Activated CD4-positive, alpha-beta T cell treated with anti-CD3 and anti-CD28 coated beads for 1 hour (primary cell): ENCODE results near the gene SLC2A11.
"Not testable (repeated sequence)": the region's sequence is repeated elsewhere in the genome, so short reads cannot be mapped to it uniquely, and the experiment has no call there.

Source experiments
- DNase-seq: peaks from one replicate; pipeline ENCODE4 v3.0.0-alpha.2; 2020

Gene SLC2A11

GRCh38 chr22:23910496-23911190 is 53.0 kb downstream of the SLC2A11 start:
- DNase-seq: no peak

DNA sequence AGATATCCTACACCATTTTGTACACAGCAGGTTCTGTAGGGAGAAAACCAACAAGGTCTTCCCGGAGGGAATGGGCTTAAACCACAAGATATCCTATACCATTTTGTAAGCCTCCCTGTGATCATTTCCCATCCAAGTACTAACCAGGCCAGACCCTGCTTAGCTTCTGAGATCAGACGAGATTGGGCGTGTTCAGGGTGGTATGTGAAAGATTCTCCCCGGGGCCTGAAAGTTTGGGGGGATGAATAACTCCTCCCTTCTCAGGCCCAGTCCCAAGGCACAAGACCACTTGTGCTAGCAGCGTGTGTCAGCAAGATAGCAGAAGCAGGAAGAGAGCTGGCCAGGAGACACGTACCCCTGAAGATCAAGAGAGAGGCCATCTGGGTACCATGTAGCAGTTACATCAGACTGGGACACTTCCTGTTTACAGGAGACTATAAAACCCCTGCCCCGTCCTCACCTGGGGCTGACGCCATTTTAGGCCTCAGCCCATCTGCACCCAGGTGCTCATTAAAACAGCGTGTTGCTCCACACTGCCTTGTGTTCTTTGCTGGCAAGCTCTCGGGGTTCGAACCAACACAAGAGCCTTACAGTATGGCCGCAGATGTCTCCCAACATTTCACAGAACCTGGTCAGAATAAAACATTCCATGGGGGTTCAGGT is 53.8 kb downstream of the SLC2A11 start:
- no peak for DNase-seq

- DNase-seq: no peak
Measured at GRCh38 chr22:23912293-23912903, 54.7 kb downstream of the SLC2A11 start.

DNA sequence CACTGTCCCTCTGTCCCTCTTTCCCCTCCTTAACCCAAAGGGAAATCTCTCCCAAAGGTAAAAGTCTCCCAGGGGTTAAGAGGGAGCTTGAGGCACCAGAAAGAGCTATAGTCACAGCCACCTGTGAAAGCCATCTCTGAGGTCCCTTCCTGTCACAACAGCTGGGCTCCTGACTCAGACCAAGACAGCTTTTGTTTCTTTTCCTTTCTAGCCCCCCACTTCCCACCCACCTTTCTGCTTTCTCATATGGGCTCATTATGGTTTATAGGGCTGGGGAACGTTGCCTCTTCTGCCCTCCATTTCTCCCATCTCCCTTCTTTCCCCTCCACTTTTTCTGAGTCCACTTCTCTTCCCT is 55.6 kb downstream of the SLC2A11 start:
- DNase-seq: no peak

DNA sequence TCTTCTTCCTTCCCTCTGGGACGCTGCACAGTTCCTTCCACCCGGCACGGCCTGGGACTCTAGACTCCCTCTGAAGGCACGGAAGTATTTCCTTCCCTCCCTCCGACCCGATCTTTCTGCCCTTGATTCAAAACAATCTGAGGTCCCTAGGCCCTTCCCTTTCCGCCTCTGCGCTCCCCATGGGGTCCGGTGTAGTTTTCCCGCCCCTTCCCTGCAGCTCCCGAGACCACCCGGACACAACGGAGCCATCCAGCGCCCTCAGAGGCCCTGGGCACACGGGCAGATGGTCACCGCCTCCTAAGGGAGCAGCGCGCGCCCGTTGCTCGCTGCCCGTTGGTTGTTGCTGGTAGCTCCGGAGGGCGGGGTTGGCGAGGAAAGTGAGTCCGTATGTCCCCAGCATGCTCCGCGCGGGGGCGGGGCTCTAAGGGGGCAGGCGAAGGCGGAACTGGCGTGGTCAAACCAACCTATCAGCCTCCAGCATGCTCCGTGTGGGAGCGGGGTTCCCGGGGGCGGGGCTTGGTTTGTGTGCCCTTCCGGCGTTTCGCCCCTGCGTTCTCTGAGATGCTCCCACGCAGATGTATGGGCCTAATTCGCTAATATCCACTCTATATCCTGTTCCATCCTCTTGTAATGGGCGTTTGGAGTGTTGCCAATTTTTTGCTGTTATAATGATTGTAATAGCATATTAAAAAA is 56.1 kb downstream of the SLC2A11 start:
- DNase-seq: peak; percentile 97

- DNase-seq: no peak
Measured at GRCh38 chr22:23915290-23915689, 57.6 kb downstream of the SLC2A11 start.

DNA sequence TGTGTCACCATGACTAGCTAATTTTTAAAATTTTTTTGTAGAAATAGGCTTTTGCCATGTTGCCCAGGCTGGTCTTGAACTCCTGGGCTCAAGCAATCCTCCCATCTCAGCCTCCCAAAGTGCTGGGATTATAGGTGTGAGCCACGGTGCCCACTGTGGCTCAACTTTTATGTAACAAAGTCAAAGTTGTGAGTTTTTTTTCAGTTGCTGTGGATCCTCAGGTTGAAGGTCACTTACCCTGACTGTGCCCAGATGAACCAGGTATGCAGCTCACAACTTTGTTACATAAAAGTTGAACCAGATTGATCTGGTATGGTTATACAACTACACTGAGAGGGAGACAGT is 62.6 kb downstream of the SLC2A11 start:
- DNase-seq: not testable (repeated sequence)

GRCh38 chr22:23921586-23922201 is 64.0 kb downstream of the SLC2A11 start:
- DNase-seq: not testable (repeated sequence)

DNA sequence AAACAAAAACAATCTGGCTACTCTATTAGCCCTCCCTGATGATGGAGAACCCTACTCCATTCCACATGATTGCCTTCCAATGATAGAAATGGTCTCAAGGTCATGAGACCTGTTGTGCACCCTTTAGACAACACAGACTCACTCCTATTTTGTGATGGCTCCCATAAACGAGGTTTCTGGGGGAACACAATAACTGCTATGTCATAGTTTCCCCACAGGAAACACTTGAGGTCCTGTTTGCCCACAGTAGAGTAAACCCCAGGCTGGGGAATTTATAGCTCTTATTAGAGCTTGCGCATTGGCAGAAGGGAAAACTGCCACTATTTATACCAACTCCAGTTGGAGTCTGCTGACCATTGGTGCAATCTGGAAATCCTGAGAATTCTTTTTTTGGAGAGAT is 65.2 kb downstream of the SLC2A11 start:
- DNase-seq: no peak

DNA sequence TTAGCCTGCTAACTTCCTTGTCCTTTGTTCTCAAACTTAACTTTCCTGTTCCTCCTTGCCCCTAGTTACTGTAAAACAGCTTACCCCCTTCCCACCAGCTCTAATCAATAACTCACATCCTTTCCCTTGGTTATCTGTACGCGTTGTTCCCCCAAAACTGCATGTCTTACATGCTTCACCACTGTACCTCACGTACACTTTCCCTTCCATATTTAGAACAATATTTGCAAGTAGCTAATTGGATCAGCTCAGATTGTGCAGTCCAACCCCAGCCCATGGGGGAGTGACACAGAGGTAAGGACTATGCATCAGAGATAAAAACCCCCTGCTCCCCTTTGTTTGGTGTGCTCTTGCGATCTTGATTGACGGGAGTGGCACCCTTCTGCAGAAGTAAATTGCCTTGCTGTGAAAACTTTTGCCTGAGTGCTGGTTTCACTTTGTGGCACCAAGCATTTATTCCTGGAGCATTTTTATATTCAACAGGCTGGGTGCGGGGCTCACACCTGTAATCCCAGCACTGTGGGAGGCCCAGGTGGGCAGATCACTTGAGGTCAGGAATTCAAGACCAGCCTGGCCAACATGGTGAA is 67.4 kb downstream of the SLC2A11 start:
- DNase-seq: no peak

DNA sequence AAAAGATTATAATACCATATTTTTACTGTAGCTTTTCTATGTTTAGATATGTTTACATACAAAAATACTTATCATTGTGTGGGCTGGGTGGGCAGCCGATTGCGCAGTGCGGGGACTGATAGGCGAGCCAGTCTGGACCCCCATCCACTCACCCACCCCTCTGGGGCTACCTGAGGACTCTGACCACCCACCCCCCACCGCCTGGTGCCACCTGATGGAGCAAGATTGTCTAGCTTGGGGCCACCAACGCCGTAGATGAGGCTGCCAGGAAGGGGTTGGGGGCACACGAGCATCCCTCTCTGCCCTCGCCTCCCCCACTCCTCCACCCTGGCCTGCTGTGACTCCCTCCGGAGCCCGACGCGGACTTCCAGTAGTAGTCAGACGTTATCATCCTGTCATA is 68.9 kb downstream of the SLC2A11 start:
- DNase-seq: no peak
